ENCODE data around the gene KRTCAP2.

DNA sequence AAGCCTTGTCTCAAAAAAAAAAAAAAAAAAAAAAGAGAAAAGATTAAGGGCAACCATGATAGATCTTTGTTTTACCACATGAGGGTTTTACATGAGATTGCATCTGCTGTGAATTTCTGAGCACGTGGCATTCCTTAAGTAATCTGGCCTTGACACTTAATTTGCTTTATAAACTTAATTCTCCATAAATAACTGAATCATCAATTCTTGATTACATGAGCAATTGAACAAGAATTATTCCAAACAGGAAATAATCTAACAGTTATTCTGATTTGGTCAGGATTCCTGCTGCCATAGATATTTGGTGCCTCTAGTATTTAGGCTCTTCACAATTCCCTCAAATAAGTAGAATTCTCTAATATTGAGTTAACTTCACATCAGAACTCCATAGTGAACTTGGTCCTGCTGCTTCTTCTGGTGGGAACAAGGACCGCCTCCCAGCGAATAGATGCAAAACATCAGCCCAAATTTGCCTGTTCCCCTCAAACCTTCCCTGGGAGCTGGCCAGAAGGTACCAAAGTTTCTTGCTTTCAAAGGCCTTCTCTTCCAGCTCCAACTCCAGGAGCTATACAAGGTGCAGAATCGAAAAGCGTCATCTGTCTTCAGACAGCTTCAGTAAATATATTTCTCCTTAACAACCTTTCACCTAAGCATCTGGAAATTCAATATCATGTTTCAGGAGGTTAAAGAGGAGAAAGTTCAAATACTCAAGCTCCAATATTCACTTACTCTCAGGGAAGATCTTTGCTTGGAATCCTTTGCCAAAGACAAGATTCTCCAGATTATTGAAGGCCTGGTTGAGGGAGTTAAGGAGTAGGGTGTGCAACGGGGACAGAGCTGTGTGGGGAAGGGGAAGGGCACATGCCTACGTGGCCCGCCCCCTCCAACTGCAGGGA is 1.0 kb downstream of the KRTCAP2 start:
- no peak for TF ChIP-seq POLR2A (IDR thresholded peaks at IDR 0.05)
- TF ChIP-seq, protein P1, sequence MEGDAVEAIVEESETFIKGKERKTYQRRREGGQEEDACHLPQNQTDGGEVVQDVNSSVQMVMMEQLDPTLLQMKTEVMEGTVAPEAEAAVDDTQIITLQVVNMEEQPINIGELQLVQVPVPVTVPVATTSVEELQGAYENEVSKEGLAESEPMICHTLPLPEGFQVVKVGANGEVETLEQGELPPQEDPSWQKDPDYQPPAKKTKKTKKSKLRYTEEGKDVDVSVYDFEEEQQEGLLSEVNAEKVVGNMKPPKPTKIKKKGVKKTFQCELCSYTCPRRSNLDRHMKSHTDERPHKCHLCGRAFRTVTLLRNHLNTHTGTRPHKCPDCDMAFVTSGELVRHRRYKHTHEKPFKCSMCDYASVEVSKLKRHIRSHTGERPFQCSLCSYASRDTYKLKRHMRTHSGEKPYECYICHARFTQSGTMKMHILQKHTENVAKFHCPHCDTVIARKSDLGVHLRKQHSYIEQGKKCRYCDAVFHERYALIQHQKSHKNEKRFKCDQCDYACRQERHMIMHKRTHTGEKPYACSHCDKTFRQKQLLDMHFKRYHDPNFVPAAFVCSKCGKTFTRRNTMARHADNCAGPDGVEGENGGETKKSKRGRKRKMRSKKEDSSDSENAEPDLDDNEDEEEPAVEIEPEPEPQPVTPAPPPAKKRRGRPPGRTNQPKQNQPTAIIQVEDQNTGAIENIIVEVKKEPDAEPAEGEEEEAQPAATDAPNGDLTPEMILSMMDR (IDR thresholded peaks at IDR 0.05): no peak

Data from esophagus squamous epithelium (tissue), 4 donors.